HepG2 (cell line): ENCODE measurements around the gene KIZ. TPM values are rescaled to one million over a fixed set of nuclear protein-coding genes. Genes with fewer than 3 reads are reported as not detected.

Experiments
- ATAC-seq: fragments of 200-7000 bp; cut with Tn5 transposase; 3 replicates; pipeline ENCODE4 v1.9.1; 2020; ENCODE audit warnings: mild to moderate bottlenecking, moderate library complexity
- BruUV-seq: library from RNA; stranded (reverse); fragments of 400-500 nt; replicated peaks from 2 replicates; lab custom pipeline; 2021; lab: Mats Ljungman, UMichigan
- CTCF ChIA-PET: fragments of 300-600 bp; formaldehyde crosslinking; extraction: SDS; loops from one replicate; lab custom pipeline; 2021; ENCODE audit warnings: low total read pairs, inconsistent platforms, low intra/inter-chr PET ratio; lab: Yijun Ruan, JAX
- POLR2A ChIA-PET: fragments of 350-600 bp; sonication (Branson Sonifier 250); formaldehyde crosslinking; loops from one replicate; lab custom pipeline; 2020; ENCODE audit warnings: antibody characterized with exemption, inconsistent platforms; lab: Yijun Ruan, JAX
- DNase-seq: peaks from one replicate; pipeline ENCODE4 v3.0.0-alpha.2; 2015; ENCODE audit warnings: low spot score
- FAIRE-seq: peaks from 3 replicates; lab custom pipeline; 2011; peaks lifted over from hg19 to GRCh38; lab: Jason Lieb, UNC
- H2AFZ ChIP-seq: one replicate; pipeline ENCODE4 v1.6.1; 2011; ENCODE audit warnings: low read length, inconsistent platforms
- H3K27ac ChIP-seq: fragments of 300-600 bp; 3 replicates; pipeline ENCODE4 v1.8.0; 2011; ENCODE audit warnings: mixed run types, mild to moderate bottlenecking, mixed read lengths, low read length, inconsistent platforms; ENCODE audit not compliant: insufficient read depth; ENCODE audit errors: extremely low read length
- H3K27me3 ChIP-seq, 2 experiments: fragments of 200-600 bp in 1 of 2; 2 replicates in 1 of 2; 3 replicates in 1 of 2; pipeline versions ENCODE4 v1.6.0 to v1.8.0; 2011; ENCODE audit warnings: low read length in 2 of 2, mild to moderate bottlenecking in 2 of 2, moderate library complexity in 2 of 2, inconsistent platforms in 1 of 2; ENCODE audit not compliant: insufficient read depth in 2 of 2, control insufficient read depth in 1 of 2
- H3K36me3 ChIP-seq, 2 experiments: fragments of 200-600 bp in 1 of 2; replicated peaks in 1 of 2; 2 replicates in 1 of 2; 3 replicates in 1 of 2; pipeline versions ENCODE4 v1.5.1 to v1.8.0; 2011; ENCODE audit warnings: low read length in 2 of 2, inconsistent platforms in 1 of 2; ENCODE audit not compliant: insufficient read depth in 2 of 2, control insufficient read depth in 1 of 2
- H3K4me1 ChIP-seq: 2 replicates; pipeline ENCODE4 v1.5.1; 2012; ENCODE audit warnings: low read length, inconsistent platforms; ENCODE audit not compliant: insufficient read depth
- H3K4me2 ChIP-seq: 2 replicates; pipeline ENCODE4 v1.6.0; 2011; ENCODE audit warnings: low read depth, low read length, inconsistent platforms
- H3K4me3 ChIP-seq, 3 experiments: fragments of 200-600 bp in 1 of 3; sonication (generic), shearing (Covaris generic) in 1 of 3; replicated peaks in 1 of 3; 2 replicates each; pipeline ENCODE4 v1.5.1; 2011 to 2016; ENCODE audit warnings: low read length in 3 of 3, inconsistent platforms in 2 of 3, low read depth in 2 of 3, mild to moderate bottlenecking in 2 of 3, control low read depth in 1 of 3, mixed read lengths in 1 of 3; ENCODE audit not compliant: insufficient read depth in 1 of 3
- H3K79me2 ChIP-seq: one replicate; pipeline ENCODE4 v1.6.1; 2011; ENCODE audit warnings: low read length, inconsistent platforms; ENCODE audit not compliant: insufficient read depth
- H3K9ac ChIP-seq: 2 replicates; pipeline ENCODE4 v1.6.0; 2011; ENCODE audit warnings: mild to moderate bottlenecking, low read depth, low read length, inconsistent platforms; ENCODE audit not compliant: insufficient read depth
- H3K9me3 ChIP-seq: 2 replicates; pipeline ENCODE4 v1.5.1; 2012; ENCODE audit warnings: mild to moderate bottlenecking, low read length
- H4K20me1 ChIP-seq: 2 replicates; pipeline ENCODE4 v1.6.0; 2011; ENCODE audit warnings: inconsistent platforms, mild to moderate bottlenecking, low read length, moderate library complexity; ENCODE audit not compliant: insufficient read depth
- ARID4A ChIP-seq: sonication (generic); formaldehyde crosslinking; IDR thresholded peaks from 2 replicates; pipeline ENCODE4 v1.5.0; 2020; ENCODE audit warnings: mild to moderate bottlenecking, missing genetic modification reagents, borderline replicate concordance
- NR2F6 ChIP-seq, 2 experiments: IDR thresholded peaks; 2 replicates each; pipeline ENCODE4 v1.6.1; 2016; ENCODE audit warnings: antibody characterized with exemption in 1 of 2, mild to moderate bottlenecking in 1 of 2
- SNAI1 ChIP-seq: sonication (generic); formaldehyde crosslinking; IDR thresholded peaks from 2 replicates; pipeline ENCODE4 v1.5.0; 2020; ENCODE audit warnings: mild to moderate bottlenecking, missing genetic modification reagents, borderline replicate concordance
- TMF1 ChIP-seq: sonication (generic); formaldehyde crosslinking; IDR thresholded peaks from 2 replicates; pipeline ENCODE4 v1.8.1; 2022; ENCODE audit warnings: low read depth, missing genetic modification reagents
- ZBTB4 ChIP-seq: sonication (generic); formaldehyde crosslinking; IDR thresholded peaks from 2 replicates; pipeline ENCODE4 v1.4.0; 2020; ENCODE audit warnings: missing genetic modification reagents, mild to moderate bottlenecking, borderline replicate concordance
- ZNF800 ChIP-seq: sonication (generic); formaldehyde crosslinking; IDR thresholded peaks from 2 replicates; pipeline ENCODE4 v1.4.0; 2020; ENCODE audit warnings: missing genetic modification reagents
- WGBS: methylation state at CpG from one replicate; pipeline ENCODE4 v1.1.6; 2017; ENCODE audit warnings: low lambda C conversion rate; 5-methylcytosine and 5-hydroxymethylcytosine counted together
- in situ Hi-C: cut with HindIII; loops from 2 replicates; pipeline ENCODE4 v1.10.0; 2017; ENCODE audit warnings: low pct_unique_long_range_greater_than_20kb; ENCODE audit not compliant: extremely low pct_ligation_motif_present
- intact Hi-C: fragments of 100-400 bp; cut with micrococcal nuclease; formaldehyde crosslinking; loops from one replicate; pipeline ENCODE4 v1.10.0; 2022; ENCODE audit not compliant: unreplicated experiment
- polyA plus RNA-seq, 8 experiments: library from polyadenylated mRNA; depleted of rRNA in 3 of 8; stranded (reverse) in 7 of 8; unstranded in 1 of 8; fragments of >200 nt; fragmentation: Illumina TruSeq in 4 of 8; extraction: Trizol in 4 of 8; gene quantifications; 2 replicates each; pipeline versions ENCODE4 v1.2.1 to v1.2.3, GENCODE V29; 2011 to 2016; ENCODE audit warnings: low read depth in 4 of 8, missing spikeins in 1 of 8, mixed read lengths in 1 of 8; ENCODE audit not compliant: insufficient read depth in 1 of 8
- total RNA-seq, 5 experiments: library from RNA; depleted of rRNA; stranded (reverse); fragments of >200 nt; fragmentation: Illumina TruSeq; extraction: Trizol; gene quantifications; 2 replicates each; pipeline ENCODE4 v1.2.3, GENCODE V29; 2016; ENCODE audit warnings: low read depth in 1 of 5

KIZ gene
- total and polyA plus RNA-seq, 2 of the 13 experiments (the other 11 are each of a cell fraction or from before 2014, with no cell fraction given), result 46.3 to 114 TPM

- Histone ChIP-seq H3K36me3 (no peaks in the 10 kb centered on the region), H3K9me3 (no peaks in the 10 kb centered on the region), H3K4me1 (no peaks in the 10 kb centered on the region), H3K4me2 (no peak overlapping the region), H3K79me2 (no peaks in the 10 kb centered on the region), H3K27me3 (no peaks in the 10 kb centered on the region), H4K20me1 (no peaks in the 10 kb centered on the region), H3K27ac (no peak overlapping the region), H3K9ac (no peak overlapping the region), H3K4me3 (no peak overlapping the region), H2AFZ (no peak overlapping the region)
- TF ChIP-seq ARID4A (CRISPR knock-in tag) (no peak), NR2F6 (IDR thresholded peaks at IDR 0.05) (no peak), NR2F6 (CRISPR knock-in tag; IDR thresholded peaks at IDR 0.05) (no peak), ZBTB4 (CRISPR knock-in tag) (no peak), TMF1 (CRISPR knock-in tag) (no peak), SNAI1 (no peak), ZNF800 (CRISPR knock-in tag) (no peak)
- WGBS, result 79% methylated on average over 41 of the region's 50 CpGs
- DNase-seq (no peak), FAIRE-seq (no peak), ATAC-seq (no peak; the same call in 2 of the 3 replicates)
- ChIA-PET CTCF (no interaction called here), POLR2A (no interaction called here)
- intact Hi-C loops, result no loop called here
- in situ Hi-C loops, result no loop called here
- BruUV-seq, result no TSS peak
Measured at GRCh38 chr20:21105429-21106170, 20.3 kb upstream of the KIZ start.
